HCT116 (cell line): Measurements from ENCODE around the gene RNPS1. TPM values are rescaled to one million over a fixed set of nuclear protein-coding genes. Genes with fewer than 3 reads are reported as not detected.

ENCODE experiments used
- ATAC-seq: fragments of 200-7000 bp; cut with Tn5 transposase; 2 replicates; pipeline ENCODE4 v1.9.1; 2020; ENCODE audit warnings: mild to moderate bottlenecking, moderate library complexity
- BruUV-seq: library from RNA; stranded (reverse); fragments of 400-500 nt; replicated peaks from 2 replicates; lab custom pipeline; 2021; lab: Mats Ljungman, UMichigan
- CTCF ChIA-PET: fragments of 300-600 bp; sonication (Branson Sonifier 250); formaldehyde crosslinking; loops from one replicate; lab custom pipeline; 2021; ENCODE audit warnings: antibody characterized with exemption; lab: Charles Lee
- POLR2A ChIA-PET: fragments of 300-600, 350-600 bp; sonication (Branson Sonifier 250); formaldehyde crosslinking; loops from one replicate; lab custom pipeline; 2021; ENCODE audit warnings: antibody characterized with exemption; lab: Charles Lee
- RAD21 ChIA-PET, 2 experiments: fragments of 300-600 bp; sonication (Branson Sonifier 250); formaldehyde crosslinking; loops; one replicate each; lab custom pipeline; 2023; ENCODE audit warnings: low total read pairs in 2 of 2; ENCODE audit not compliant: uncharacterized antibody in 2 of 2, unreplicated experiment in 2 of 2, low non-redundant PET in 1 of 2; lab: Charles Lee
- DNase-seq: peaks from one replicate; pipeline ENCODE4 v3.0.0-alpha.2; 2010; ENCODE audit warnings: low read depth, low spot score
- H2AFZ ChIP-seq: fragments of 200-600 bp; shearing (Covaris generic), sonication (generic); 2 replicates; pipeline ENCODE4 v1.6.1; 2017; ENCODE audit warnings: low read depth, mixed run types, mixed read lengths, antibody characterized with exemption, low read length; ENCODE audit not compliant: poor library complexity, severe bottlenecking
- H3K27ac ChIP-seq: 2 replicates; pipeline ENCODE4 v1.5.1; 2012; ENCODE audit warnings: low read depth, low read length
- H3K27me3 ChIP-seq: fragments of 200-600 bp; sonication (generic); 2 replicates; pipeline ENCODE4 v1.6.1; 2016; ENCODE audit warnings: mixed run types, low read length, mixed read lengths; ENCODE audit not compliant: insufficient read depth
- H3K36me3 ChIP-seq, 2 experiments: fragments of 200-500 bp in 1 of 2; fragments of 200-600 bp in 1 of 2; sonication (Bioruptor generic) in 1 of 2; sonication (generic) in 1 of 2; 2 replicates each; pipeline versions ENCODE4 v1.5.1 to v1.6.1; 2014 to 2016; ENCODE audit warnings: low read length in 2 of 2, inconsistent platforms in 1 of 2, mixed read lengths in 1 of 2, mixed run types in 1 of 2; ENCODE audit not compliant: insufficient read depth in 2 of 2, control insufficient read depth in 1 of 2
- H3K4me1 ChIP-seq, 2 experiments: fragments of 200-600 bp in 1 of 2; sonication (generic) in 1 of 2; 2 replicates each; pipeline versions ENCODE4 v1.5.1 to v1.6.1; 2012 to 2017; ENCODE audit warnings: low read length in 2 of 2, inconsistent platforms in 1 of 2, mild to moderate bottlenecking in 1 of 2, mixed read lengths in 1 of 2, mixed run types in 1 of 2, moderate library complexity in 1 of 2; ENCODE audit not compliant: insufficient read depth in 2 of 2, control insufficient read depth in 1 of 2
- H3K4me2 ChIP-seq: fragments of 200-600 bp; sonication (generic); 2 replicates; pipeline ENCODE4 v1.6.1; 2017; ENCODE audit warnings: mixed run types, low read length, mixed read lengths
- H3K4me3 ChIP-seq, 2 experiments: fragments of 200-600 bp in 1 of 2; sonication (generic) in 1 of 2; replicated peaks in 1 of 2; 2 replicates each; pipeline ENCODE4 v1.5.1; 2011 to 2016; ENCODE audit warnings: low read length in 2 of 2, control low read depth in 1 of 2, low read depth in 1 of 2, mild to moderate bottlenecking in 1 of 2, mixed read lengths in 1 of 2, mixed run types in 1 of 2
- H3K79me2 ChIP-seq: fragments of 200-600 bp; sonication (generic); 2 replicates; pipeline ENCODE4 v1.6.1; 2017; ENCODE audit warnings: mild to moderate bottlenecking, mixed run types, low read length, moderate library complexity, mixed read lengths; ENCODE audit not compliant: insufficient read depth
- H3K9ac ChIP-seq: fragments of 200-600 bp; sonication (generic); 2 replicates; pipeline ENCODE4 v1.6.1; 2016; ENCODE audit warnings: low read length, mixed read lengths
- H3K9me2 ChIP-seq: fragments of 200-600 bp; sonication (generic), shearing (Covaris generic); 2 replicates; pipeline ENCODE4 v1.6.1; 2017; ENCODE audit warnings: mixed run types, mild to moderate bottlenecking, moderate library complexity; ENCODE audit not compliant: insufficient read depth
- H3K9me3 ChIP-seq, 2 experiments: fragments of 200-500 bp in 1 of 2; fragments of 200-600 bp in 1 of 2; sonication (Bioruptor generic) in 1 of 2; sonication (generic) in 1 of 2; 2 replicates each; pipeline ENCODE4 v1.6.1; 2014 to 2017; ENCODE audit warnings: low read length in 2 of 2, mixed read lengths in 2 of 2, inconsistent platforms in 1 of 2, low read depth in 1 of 2, mild to moderate bottlenecking in 1 of 2, mixed run types in 1 of 2, moderate library complexity in 1 of 2; ENCODE audit not compliant: control insufficient read depth in 1 of 2, insufficient read depth in 1 of 2
- H4K20me1 ChIP-seq: fragments of 200-600 bp; sonication (generic), shearing (Covaris generic); 2 replicates; pipeline ENCODE4 v1.6.1; 2017; ENCODE audit warnings: mixed run types, mild to moderate bottlenecking, moderate library complexity; ENCODE audit not compliant: insufficient read depth
- ATF3 ChIP-seq: IDR thresholded peaks from 2 replicates; pipeline ENCODE4 v1.6.1; 2012
- EZH2phosphoT487 ChIP-seq: fragments of 200-600 bp; IDR thresholded peaks from 2 replicates; pipeline ENCODE4 v1.6.1; 2018; ENCODE audit warnings: antibody characterized with exemption, borderline replicate concordance
- FOSL1 ChIP-seq: IDR thresholded peaks from 2 replicates; pipeline ENCODE4 v1.6.1; 2012; ENCODE audit warnings: low read depth
- JUND ChIP-seq: IDR thresholded peaks from 2 replicates; pipeline ENCODE4 v1.6.1; 2012
- MAX ChIP-seq: IDR thresholded peaks from 2 replicates; pipeline ENCODE4 v1.6.1; 2012
- POLR2A ChIP-seq: IDR thresholded peaks from 2 replicates; pipeline ENCODE4 v1.7.0; 2011; ENCODE audit warnings: borderline replicate concordance; ENCODE audit not compliant: insufficient read depth, insufficient read length; ENCODE audit errors: extremely low read depth
- POLR2AphosphoS5 ChIP-seq: IDR thresholded peaks from 2 replicates; pipeline ENCODE4 v1.6.1; 2011; ENCODE audit warnings: mild to moderate bottlenecking, low read depth, low read length, moderate library complexity
- RAD21 ChIP-seq: IDR thresholded peaks from 2 replicates; pipeline ENCODE4 v1.6.1; 2012; ENCODE audit warnings: low read depth, mild to moderate bottlenecking
- ZBTB33 ChIP-seq: IDR thresholded peaks from 2 replicates; pipeline ENCODE4 v1.6.1; 2011; ENCODE audit warnings: mild to moderate bottlenecking, low read length, moderate library complexity; ENCODE audit not compliant: insufficient replicate concordance; ENCODE audit errors: extremely low read depth
- intact Hi-C: fragments of 100-400 bp; cut with micrococcal nuclease; formaldehyde crosslinking; loops from 2 replicates; pipeline ENCODE4 v1.10.0; 2022
- total RNA-seq: library from RNA; stranded (reverse); gene quantifications from one replicate; pipeline ENCODE4 v1.2.1, GENCODE V29; 2021; ENCODE audit not compliant: unreplicated experiment

The RNPS1 gene
- total RNA-seq, 1 experiment from 2014 or later = 257 TPM

GRCh38 chr16:2243781-2244180 lies 24.1 kb downstream of the RNPS1 start:
- H3K79me2 ChIP-seq = peaks cover 57% of the 10 kb centered on the region
- no peak overlapping the region for H3K4me3 ChIP-seq
- H3K4me1 ChIP-seq = peaks cover 0 to 17% of the 10 kb centered on the region in 2 experiments; a peak in 2 of 4 replicates
- peaks cover 21 to 44% of the 10 kb centered on the region in 2 experiments; a peak in 3 of 4 replicates for H3K36me3 ChIP-seq
- BruUV-seq = no TSS peak
- peak overlapping the region; percentile 25; the same call in 1 of the 2 replicates for H3K27ac ChIP-seq
- ChIA-PET CTCF (no interaction called here), POLR2A (no interaction called here), RAD21 (no interaction called here)
- H3K4me2 ChIP-seq = no peak overlapping the region
- DNase-seq (no peak), ATAC-seq (no peak)
- H2AFZ ChIP-seq = no peak overlapping the region
- no peaks in the 10 kb centered on the region for H4K20me1 ChIP-seq
- intact Hi-C loops = no loop called here
- no peaks in the 10 kb centered on the region for H3K9me3 ChIP-seq
- H3K9ac ChIP-seq = no peak overlapping the region
- TF ChIP-seq FOSL1 (no peak), ATF3 (no peak), JUND (no peak), POLR2AphosphoS5 (no peak), EZH2phosphoT487 (no peak), MAX (no peak), ZBTB33 (no peak), POLR2A (no peak), RAD21 (no peak)
- no peaks in the 10 kb centered on the region for H3K27me3 ChIP-seq
- no peaks in the 10 kb centered on the region for H3K9me2 ChIP-seq
